ENCODE data around the gene EXOC1. TPM values are rescaled to one million over a fixed set of nuclear protein-coding genes. Genes with fewer than 3 reads are reported as not detected.
"Not testable (repeated sequence)": the region's sequence is repeated elsewhere in the genome, so short reads cannot be mapped to it uniquely, and the experiment has no call there.

The EXOC1 gene
- total RNA-seq, 1 donor from 2014 or later, result 21.9 TPM

- H3K36me3 ChIP-seq (ENCODE audit: control insufficient read depth in 3 of 3, insufficient read depth in 3 of 3, low read length in 3 of 3), result no peaks in the 10 kb centered on the region
- H3K27me3 ChIP-seq (ENCODE audit: control insufficient read depth in 3 of 3, insufficient read depth in 3 of 3, low read length in 3 of 3), result peaks cover 0 to 6% (median 0%) of the 10 kb centered on the region in 3 donors
- no peaks in the 10 kb centered on the region for H3K9me3 ChIP-seq (ENCODE audit: control insufficient read depth in 3 of 3, low read length in 3 of 3)
- H3K4me3 ChIP-seq (ENCODE audit: low read length in 3 of 3), result no peak overlapping the region
- H3K9ac ChIP-seq (ENCODE audit: low read depth in 1 of 3, low read length in 3 of 3), result no peak overlapping the region
- H3K27ac ChIP-seq (ENCODE audit: low read depth, low read length), result no peak overlapping the region
- no peaks in the 10 kb centered on the region for H3K4me1 ChIP-seq (ENCODE audit: control insufficient read depth in 3 of 3, insufficient read depth in 3 of 3, low read length in 3 of 3)
These were observed 26.5 kb upstream of the EXOC1 start for GRCh38 chr4:55826986-55827385.

DNA sequence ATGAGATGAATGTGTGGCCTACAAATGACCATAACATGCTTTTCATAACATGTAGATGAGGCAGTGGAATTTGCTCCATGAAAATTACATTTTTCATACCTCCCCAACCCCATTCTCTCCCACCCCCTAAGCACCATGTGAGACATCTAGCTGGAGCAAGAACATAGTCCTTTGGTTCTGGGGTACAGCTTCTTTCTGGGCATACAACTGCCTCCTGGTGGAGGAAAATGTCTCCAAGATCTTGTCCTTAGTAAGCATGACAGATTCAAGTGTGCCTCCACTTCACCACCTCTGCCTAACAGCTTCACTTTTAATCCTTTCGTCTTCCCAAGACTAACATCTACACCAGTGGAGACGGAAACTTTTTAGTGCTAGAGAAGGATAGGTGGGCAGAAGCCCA is 25.9 kb upstream of the EXOC1 start:
- Histone ChIP-seq H3K9ac (ENCODE audit: low read depth in 1 of 3, low read length in 3 of 3) (no peak overlapping the region), H3K27ac (ENCODE audit: low read depth, low read length) (no peak overlapping the region), H3K27me3 (ENCODE audit: control insufficient read depth in 3 of 3, insufficient read depth in 3 of 3, low read length in 3 of 3) (peaks cover 0 to 3% (median 0%) of the 10 kb centered on the region in 3 donors), H3K36me3 (ENCODE audit: control insufficient read depth in 3 of 3, insufficient read depth in 3 of 3, low read length in 3 of 3) (no peaks in the 10 kb centered on the region), H3K9me3 (ENCODE audit: control insufficient read depth in 3 of 3, low read length in 3 of 3) (no peaks in the 10 kb centered on the region), H3K4me3 (ENCODE audit: low read length in 3 of 3) (no peak overlapping the region), H3K4me1 (ENCODE audit: control insufficient read depth in 3 of 3, insufficient read depth in 3 of 3, low read length in 3 of 3) (no peaks in the 10 kb centered on the region)

DNA sequence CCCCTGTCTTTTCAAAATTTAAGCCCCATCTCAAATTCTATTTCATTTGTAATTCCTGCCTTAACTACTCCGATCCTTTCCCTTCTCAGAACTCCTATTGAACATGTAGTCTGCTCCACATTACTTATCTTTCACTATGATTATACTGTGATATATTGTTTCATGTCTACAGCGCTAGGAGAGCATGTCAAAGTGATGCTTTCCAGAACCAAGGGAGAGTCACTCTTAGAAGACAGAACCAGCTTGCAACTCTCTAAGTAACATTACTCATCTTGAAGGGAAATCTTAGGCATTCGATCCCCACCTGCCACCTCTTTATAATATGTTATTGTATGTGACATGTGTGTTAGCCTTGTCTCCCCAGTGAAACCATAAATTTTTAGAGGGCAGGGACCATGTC is 23.4 kb upstream of the EXOC1 start:
- H3K4me3 ChIP-seq (ENCODE audit: low read length in 3 of 3), result no peak overlapping the region
- H3K27ac ChIP-seq (ENCODE audit: low read depth, low read length), result no peak overlapping the region
- H3K4me1 ChIP-seq (ENCODE audit: control insufficient read depth in 3 of 3, insufficient read depth in 3 of 3, low read length in 3 of 3), result no peaks in the 10 kb centered on the region
- H3K9ac ChIP-seq (ENCODE audit: low read depth in 1 of 3, low read length in 3 of 3), result no peak overlapping the region
- no peaks in the 10 kb centered on the region for H3K9me3 ChIP-seq (ENCODE audit: control insufficient read depth in 3 of 3, low read length in 3 of 3)
- H3K27me3 ChIP-seq (ENCODE audit: control insufficient read depth in 3 of 3, insufficient read depth in 3 of 3, low read length in 3 of 3), result peaks cover 0 to 3% (median 0%) of the 10 kb centered on the region in 3 donors
- H3K36me3 ChIP-seq (ENCODE audit: control insufficient read depth in 3 of 3, insufficient read depth in 3 of 3, low read length in 3 of 3), result no peaks in the 10 kb centered on the region

DNA sequence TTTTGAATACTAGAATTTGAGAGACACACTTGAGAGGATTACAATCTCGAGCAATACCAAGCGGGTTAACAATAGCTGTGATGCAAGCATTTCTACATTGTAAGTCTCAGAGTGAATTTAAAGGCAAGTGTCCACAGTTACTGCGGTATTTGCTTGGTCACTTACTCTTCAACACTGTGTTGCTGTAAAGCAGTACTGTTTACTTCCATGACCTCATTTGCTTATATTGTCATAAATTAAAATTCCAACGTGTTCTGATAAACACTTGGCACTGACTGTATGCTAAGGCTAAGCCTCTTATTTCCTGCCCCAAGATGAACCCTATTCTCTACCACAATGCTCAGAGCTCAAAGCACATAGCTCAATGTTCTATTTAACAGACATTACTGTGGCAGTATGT is 22.7 kb upstream of the EXOC1 start:
- Histone ChIP-seq H3K4me1 (ENCODE audit: control insufficient read depth in 3 of 3, insufficient read depth in 3 of 3, low read length in 3 of 3) (no peaks in the 10 kb centered on the region), H3K36me3 (ENCODE audit: control insufficient read depth in 3 of 3, insufficient read depth in 3 of 3, low read length in 3 of 3) (no peaks in the 10 kb centered on the region), H3K27me3 (ENCODE audit: control insufficient read depth in 3 of 3, insufficient read depth in 3 of 3, low read length in 3 of 3) (peaks cover 0 to 3% (median 0%) of the 10 kb centered on the region in 3 donors), H3K27ac (ENCODE audit: low read depth, low read length) (no peak overlapping the region), H3K9me3 (ENCODE audit: control insufficient read depth in 3 of 3, low read length in 3 of 3) (no peaks in the 10 kb centered on the region), H3K9ac (ENCODE audit: low read depth in 1 of 3, low read length in 3 of 3) (no peak overlapping the region), H3K4me3 (ENCODE audit: low read length in 3 of 3) (no peak overlapping the region)

DNA sequence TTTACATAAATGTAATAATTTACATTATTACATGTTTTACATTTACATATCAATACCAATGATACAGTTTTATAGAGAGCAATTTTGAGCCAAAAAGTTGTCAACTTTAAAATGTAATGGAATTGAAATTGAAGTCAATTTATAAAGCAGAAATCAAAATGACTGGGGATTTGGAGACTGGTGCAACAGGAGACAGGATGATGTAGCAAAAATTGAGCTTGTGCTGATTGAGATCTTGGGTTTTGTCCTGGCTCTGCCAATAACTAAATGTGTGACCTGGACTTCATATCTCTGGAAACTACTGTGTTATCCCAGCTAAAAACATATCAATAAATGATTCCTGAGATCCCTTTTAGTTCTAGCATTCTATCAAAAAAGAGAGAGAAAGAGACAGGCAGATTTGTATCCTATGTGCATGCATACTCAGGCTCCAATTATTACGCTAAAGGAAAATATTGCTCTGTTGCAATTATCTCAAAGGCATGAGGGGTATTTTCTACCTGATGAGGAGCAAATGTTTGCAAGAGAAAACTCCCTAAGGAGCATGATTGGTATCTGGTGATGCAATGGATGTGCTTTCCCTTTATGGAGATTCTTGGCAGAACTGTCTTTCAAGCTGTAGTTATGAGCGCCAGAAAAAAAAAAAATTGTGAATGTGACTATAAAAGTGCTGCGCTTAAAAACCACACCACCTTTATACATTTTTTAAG is 19.2 kb upstream of the EXOC1 start:
- H3K27me3 ChIP-seq (ENCODE audit: control insufficient read depth in 3 of 3, insufficient read depth in 3 of 3, low read length in 3 of 3), result no peaks in the 10 kb centered on the region
- H3K36me3 ChIP-seq (ENCODE audit: control insufficient read depth in 3 of 3, insufficient read depth in 3 of 3, low read length in 3 of 3), result no peaks in the 10 kb centered on the region
- H3K4me3 ChIP-seq (ENCODE audit: low read length in 3 of 3), result no peak overlapping the region
- no peak overlapping the region for H3K9ac ChIP-seq (ENCODE audit: low read depth in 1 of 3, low read length in 3 of 3)
- H3K27ac ChIP-seq (ENCODE audit: low read depth, low read length), result no peak overlapping the region
- H3K4me1 ChIP-seq (ENCODE audit: control insufficient read depth in 3 of 3, insufficient read depth in 3 of 3, low read length in 3 of 3), result no peaks in the 10 kb centered on the region
- peaks cover 0 to 4% (median 0%) of the 10 kb centered on the region in 3 donors for H3K9me3 ChIP-seq (ENCODE audit: control insufficient read depth in 3 of 3, low read length in 3 of 3)

DNA sequence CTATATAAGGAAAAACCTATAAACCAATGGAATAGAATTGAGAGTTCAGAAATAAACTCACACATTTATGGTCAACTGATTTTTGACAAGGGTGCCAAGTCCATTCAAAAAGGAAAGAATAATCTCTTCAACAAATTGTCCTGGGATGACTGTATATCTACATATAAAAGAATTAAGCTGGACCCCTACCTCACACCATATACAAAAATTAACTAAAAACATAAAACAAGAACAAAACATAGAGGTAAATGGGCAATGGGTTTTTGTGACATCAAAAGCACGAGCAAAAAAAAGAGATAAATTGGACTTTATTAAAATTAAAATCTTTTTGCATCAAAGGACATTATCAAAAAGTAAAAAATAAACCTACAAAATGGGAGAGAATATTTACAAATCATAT is 15.5 kb upstream of the EXOC1 start:
- Histone ChIP-seq H3K36me3 (ENCODE audit: control insufficient read depth in 3 of 3, insufficient read depth in 3 of 3, low read length in 3 of 3) (no peaks in the 10 kb centered on the region), H3K9me3 (ENCODE audit: control insufficient read depth in 3 of 3, low read length in 3 of 3) (peaks cover 0 to 4% (median 0%) of the 10 kb centered on the region in 3 donors), H3K27me3 (ENCODE audit: control insufficient read depth in 3 of 3, insufficient read depth in 3 of 3, low read length in 3 of 3) (no peaks in the 10 kb centered on the region), H3K9ac (ENCODE audit: low read depth in 1 of 3, low read length in 3 of 3) (no peak overlapping the region), H3K4me1 (ENCODE audit: control insufficient read depth in 3 of 3, insufficient read depth in 3 of 3, low read length in 3 of 3) (no peaks in the 10 kb centered on the region), H3K4me3 (ENCODE audit: low read length in 3 of 3) (no peak overlapping the region), H3K27ac (ENCODE audit: low read depth, low read length) (no peak overlapping the region)

GRCh38 chr4:55838356-55838755 is 15.1 kb upstream of the EXOC1 start:
- no peaks in the 10 kb centered on the region for H3K27me3 ChIP-seq (ENCODE audit: control insufficient read depth in 3 of 3, insufficient read depth in 3 of 3, low read length in 3 of 3)
- no peak overlapping the region for H3K4me3 ChIP-seq (ENCODE audit: low read length in 3 of 3)
- H3K36me3 ChIP-seq (ENCODE audit: control insufficient read depth in 3 of 3, insufficient read depth in 3 of 3, low read length in 3 of 3), result no peaks in the 10 kb centered on the region
- H3K9ac ChIP-seq (ENCODE audit: low read depth in 1 of 3, low read length in 3 of 3), result no peak overlapping the region
- no peak overlapping the region for H3K27ac ChIP-seq (ENCODE audit: low read depth, low read length)
- H3K9me3 ChIP-seq (ENCODE audit: control insufficient read depth in 3 of 3, low read length in 3 of 3), result peaks cover 0 to 4% (median 0%) of the 10 kb centered on the region in 3 donors
- no peaks in the 10 kb centered on the region for H3K4me1 ChIP-seq (ENCODE audit: control insufficient read depth in 3 of 3, insufficient read depth in 3 of 3, low read length in 3 of 3)

DNA sequence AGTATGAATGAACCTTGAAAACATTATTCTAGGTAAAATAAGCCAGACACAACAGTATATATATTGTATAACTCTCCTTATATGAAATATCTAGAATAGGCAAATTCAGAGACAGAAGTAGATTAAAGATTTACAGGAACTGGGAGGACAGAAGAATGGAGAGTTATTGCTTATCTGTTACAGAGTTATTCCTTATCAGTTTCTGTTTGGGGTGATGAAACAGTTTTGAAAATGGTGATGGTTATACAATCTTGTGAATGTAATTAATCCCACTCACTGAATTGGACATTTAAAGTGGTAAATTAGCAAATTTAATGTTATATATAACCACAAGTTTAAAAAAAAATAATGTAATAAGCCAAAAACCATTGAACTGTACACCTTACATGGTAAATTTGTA is 14.5 kb upstream of the EXOC1 start:
- H3K4me1 ChIP-seq (ENCODE audit: control insufficient read depth in 3 of 3, insufficient read depth in 3 of 3, low read length in 3 of 3), result no peaks in the 10 kb centered on the region
- no peak overlapping the region for H3K27ac ChIP-seq (ENCODE audit: low read depth, low read length)
- H3K9me3 ChIP-seq (ENCODE audit: control insufficient read depth in 3 of 3, low read length in 3 of 3), result peaks cover 0 to 4% (median 0%) of the 10 kb centered on the region in 3 donors
- no peak overlapping the region for H3K9ac ChIP-seq (ENCODE audit: low read depth in 1 of 3, low read length in 3 of 3)
- no peaks in the 10 kb centered on the region for H3K36me3 ChIP-seq (ENCODE audit: control insufficient read depth in 3 of 3, insufficient read depth in 3 of 3, low read length in 3 of 3)
- H3K27me3 ChIP-seq (ENCODE audit: control insufficient read depth in 3 of 3, insufficient read depth in 3 of 3, low read length in 3 of 3), result no peaks in the 10 kb centered on the region
- no peak overlapping the region for H3K4me3 ChIP-seq (ENCODE audit: low read length in 3 of 3)

DNA sequence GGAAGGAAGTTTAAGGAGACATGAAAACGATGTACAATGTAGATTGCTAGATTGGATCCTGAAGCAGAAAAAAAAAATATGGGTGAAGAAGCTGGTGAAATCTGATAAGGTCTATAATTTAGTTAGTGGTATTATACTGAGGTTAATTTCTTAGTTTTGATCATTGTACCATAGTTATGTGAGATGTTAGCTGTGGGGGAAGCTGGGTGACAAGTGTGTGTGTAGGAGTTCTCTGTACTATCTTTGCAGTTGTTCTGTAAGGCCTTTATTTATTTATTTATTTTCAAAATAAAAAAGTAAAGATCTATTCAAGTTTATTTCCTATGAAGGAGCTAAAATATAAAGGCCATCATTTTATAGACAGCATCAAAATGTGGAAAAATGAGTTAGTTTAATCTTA is 12.5 kb upstream of the EXOC1 start:
- H3K9ac ChIP-seq (ENCODE audit: low read depth in 1 of 3, low read length in 3 of 3), result no peak overlapping the region
- no peak overlapping the region for H3K4me3 ChIP-seq (ENCODE audit: low read length in 3 of 3)
- H3K4me1 ChIP-seq (ENCODE audit: control insufficient read depth in 3 of 3, insufficient read depth in 3 of 3, low read length in 3 of 3), result no peaks in the 10 kb centered on the region
- no peaks in the 10 kb centered on the region for H3K27me3 ChIP-seq (ENCODE audit: control insufficient read depth in 3 of 3, insufficient read depth in 3 of 3, low read length in 3 of 3)
- no peaks in the 10 kb centered on the region for H3K36me3 ChIP-seq (ENCODE audit: control insufficient read depth in 3 of 3, insufficient read depth in 3 of 3, low read length in 3 of 3)
- no peak overlapping the region for H3K27ac ChIP-seq (ENCODE audit: low read depth, low read length)
- H3K9me3 ChIP-seq (ENCODE audit: control insufficient read depth in 3 of 3, low read length in 3 of 3), result peaks cover 0 to 4% (median 0%) of the 10 kb centered on the region in 3 donors

DNA sequence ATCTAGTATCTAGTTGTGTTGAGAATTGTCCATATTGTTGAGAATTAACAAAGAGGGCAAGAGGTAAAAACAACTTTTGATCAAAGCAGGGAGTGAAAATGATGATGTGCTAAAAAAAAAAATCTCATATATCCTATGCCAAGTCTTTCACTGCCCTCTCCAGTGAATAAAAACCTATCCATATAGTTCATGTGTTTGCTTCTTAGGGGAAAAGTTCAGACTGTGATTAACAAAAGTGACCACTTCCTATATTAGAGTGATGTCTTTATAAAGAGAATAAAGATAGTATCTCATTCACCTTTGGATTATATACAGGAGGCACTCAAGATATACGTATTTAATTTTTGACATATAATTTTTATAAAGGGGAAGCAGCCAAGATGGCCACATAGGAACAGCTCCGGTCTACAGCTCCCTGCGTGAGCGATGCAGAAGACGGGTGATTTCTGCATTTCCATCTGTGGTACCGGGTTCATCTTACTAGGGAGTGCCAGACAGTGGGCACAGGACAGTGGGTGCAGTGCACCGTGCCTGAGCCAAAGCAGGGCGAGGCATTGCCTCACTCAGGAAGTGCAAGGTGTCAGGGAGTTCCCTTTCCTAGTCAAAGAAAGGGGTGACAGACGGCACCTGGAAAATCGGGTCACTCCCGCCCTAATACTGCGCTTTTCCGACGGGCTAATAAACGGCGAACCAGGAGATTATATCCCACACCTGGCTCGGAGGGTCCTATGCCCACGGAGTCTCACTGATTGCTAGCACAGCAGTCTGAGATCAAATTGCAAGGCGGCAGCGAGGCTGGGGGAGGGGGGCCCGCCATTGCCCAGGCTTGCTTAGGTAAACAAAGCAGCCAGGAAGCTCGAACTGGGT is 11.8 kb upstream of the EXOC1 start:
- not testable (repeated sequence) for H3K36me3 ChIP-seq (ENCODE audit: control insufficient read depth in 3 of 3, insufficient read depth in 3 of 3, low read length in 3 of 3); H3K27me3 ChIP-seq (ENCODE audit: control insufficient read depth in 3 of 3, insufficient read depth in 3 of 3, low read length in 3 of 3); H3K9ac ChIP-seq (ENCODE audit: low read depth in 1 of 3, low read length in 3 of 3); H3K27ac ChIP-seq (ENCODE audit: low read depth, low read length); H3K9me3 ChIP-seq (ENCODE audit: control insufficient read depth in 3 of 3, low read length in 3 of 3); H3K4me1 ChIP-seq (ENCODE audit: control insufficient read depth in 3 of 3, insufficient read depth in 3 of 3, low read length in 3 of 3); H3K4me3 ChIP-seq (ENCODE audit: low read length in 3 of 3)

All from skeletal muscle tissue (tissue), 4 donors.